ENCODE measurements around the gene ZNF407. TPM values are rescaled to one million over a fixed set of nuclear protein-coding genes. Genes with fewer than 3 reads are reported as not detected.
A peak's percentile ranks its signal among the peaks of the same experiment; 100 is the strongest.

ZNF407 gene
- total RNA-seq, 1 donor from 2014 or later = 15.1 TPM

DNA sequence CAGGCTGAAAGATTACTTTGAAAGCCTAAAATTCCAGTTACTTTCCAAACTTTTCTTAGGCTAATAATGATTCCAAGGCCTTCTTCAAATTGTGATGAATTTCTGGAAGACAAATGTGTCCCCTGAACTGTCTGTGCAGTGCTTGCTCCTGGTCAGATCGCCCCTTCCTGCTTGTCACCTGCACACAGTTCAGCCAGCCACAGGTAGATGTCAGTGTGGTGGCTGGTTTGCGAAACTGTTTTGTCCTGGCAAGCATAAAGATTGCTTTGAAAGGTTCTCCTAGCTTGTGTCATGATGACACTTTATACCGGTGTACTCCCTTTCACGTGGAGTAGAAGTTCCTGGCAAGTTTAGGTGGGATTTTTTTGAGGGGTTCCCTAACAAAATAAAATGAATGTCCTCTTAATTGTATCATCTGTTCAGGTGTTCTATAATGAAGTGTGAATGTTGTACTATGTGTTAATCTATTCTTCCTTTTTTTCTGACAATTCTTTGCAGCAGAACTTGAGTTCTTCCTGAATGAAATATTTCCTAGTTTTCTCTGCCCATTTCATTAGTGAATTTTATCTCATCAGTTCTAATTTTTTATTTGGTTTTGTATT is 298.8 kb downstream of the ZNF407 start:
- Histone ChIP-seq H3K9ac (ENCODE audit: low read depth in 1 of 3, low read length in 3 of 3) (peak overlapping the region in 1 of 3 donors; percentile 19), H3K36me3 (ENCODE audit: control insufficient read depth in 3 of 3, insufficient read depth in 3 of 3, low read length in 3 of 3) (no peaks in the 10 kb centered on the region), H3K4me3 (ENCODE audit: low read length in 3 of 3) (no peak overlapping the region), H3K27ac (ENCODE audit: low read depth, low read length) (no peak overlapping the region), H3K9me3 (ENCODE audit: control insufficient read depth in 3 of 3, low read length in 3 of 3) (no peaks in the 10 kb centered on the region), H3K4me1 (ENCODE audit: control insufficient read depth in 3 of 3, insufficient read depth in 3 of 3, low read length in 3 of 3) (peaks cover 0 to 4% (median 0%) of the 10 kb centered on the region in 3 donors), H3K27me3 (ENCODE audit: control insufficient read depth in 3 of 3, insufficient read depth in 3 of 3, low read length in 3 of 3) (no peaks in the 10 kb centered on the region)

DNA sequence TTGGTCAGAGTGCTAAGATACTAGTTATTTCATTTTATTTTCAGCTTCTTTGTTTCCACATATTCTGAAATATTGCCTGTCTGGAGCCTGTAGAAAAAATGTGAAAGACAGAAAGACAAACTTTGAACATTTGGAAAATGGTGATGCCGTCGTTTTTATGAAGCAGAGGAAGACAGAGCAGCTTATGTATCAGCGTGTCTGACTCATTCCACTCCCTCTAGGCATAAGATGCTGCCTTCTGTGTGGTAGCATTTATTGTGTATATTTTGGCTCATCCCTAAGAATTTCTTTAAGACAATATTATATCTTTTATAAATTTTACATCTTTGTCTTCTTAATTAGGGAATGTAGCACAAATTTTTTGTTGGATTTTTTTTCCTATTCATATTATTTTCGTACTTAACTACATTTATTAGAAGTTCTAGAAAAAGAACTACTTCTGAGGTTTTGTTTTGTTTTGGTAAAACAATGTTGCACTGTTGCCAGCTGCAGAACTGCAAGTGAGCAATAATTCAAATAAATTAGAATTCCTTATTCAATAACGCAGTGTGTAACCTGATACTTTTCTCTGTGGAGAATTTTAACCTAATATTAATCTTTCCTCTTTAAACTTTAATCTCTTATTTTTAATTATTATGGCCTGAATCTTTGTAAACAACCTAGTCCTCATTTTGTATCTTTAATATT is 300.4 kb downstream of the ZNF407 start:
- Histone ChIP-seq H3K9ac (ENCODE audit: low read depth in 1 of 3, low read length in 3 of 3) (no peak overlapping the region), H3K4me3 (ENCODE audit: low read length in 3 of 3) (no peak overlapping the region), H3K9me3 (ENCODE audit: control insufficient read depth in 3 of 3, low read length in 3 of 3) (no peaks in the 10 kb centered on the region), H3K27ac (ENCODE audit: low read depth, low read length) (no peak overlapping the region), H3K4me1 (ENCODE audit: control insufficient read depth in 3 of 3, insufficient read depth in 3 of 3, low read length in 3 of 3) (peaks cover 0 to 4% (median 0%) of the 10 kb centered on the region in 3 donors), H3K36me3 (ENCODE audit: control insufficient read depth in 3 of 3, insufficient read depth in 3 of 3, low read length in 3 of 3) (no peaks in the 10 kb centered on the region), H3K27me3 (ENCODE audit: control insufficient read depth in 3 of 3, insufficient read depth in 3 of 3, low read length in 3 of 3) (no peaks in the 10 kb centered on the region)

DNA sequence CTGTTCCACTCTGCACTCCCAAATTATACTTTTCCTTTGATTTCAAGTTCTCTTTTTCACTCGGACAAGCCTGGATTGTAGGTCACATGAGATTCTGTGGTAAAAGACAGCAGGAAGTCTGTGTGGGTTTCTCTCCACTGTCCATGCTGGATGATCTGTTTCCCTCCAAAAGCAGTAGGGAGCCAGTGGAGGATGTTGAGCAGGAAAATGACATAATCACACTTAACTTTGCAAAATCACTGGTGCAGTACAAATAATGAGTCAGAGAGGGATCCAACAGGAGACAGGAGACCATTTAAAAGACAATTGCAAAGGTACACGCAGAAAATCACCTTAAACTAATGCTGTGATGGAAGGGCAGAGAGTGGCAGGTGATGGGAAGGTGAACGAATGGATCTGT is 301.3 kb downstream of the ZNF407 start:
- Histone ChIP-seq H3K27me3 (ENCODE audit: control insufficient read depth in 3 of 3, insufficient read depth in 3 of 3, low read length in 3 of 3) (no peaks in the 10 kb centered on the region), H3K4me1 (ENCODE audit: control insufficient read depth in 3 of 3, insufficient read depth in 3 of 3, low read length in 3 of 3) (peaks cover 0 to 4% (median 0%) of the 10 kb centered on the region in 3 donors), H3K4me3 (ENCODE audit: low read length in 3 of 3) (no peak overlapping the region), H3K9me3 (ENCODE audit: control insufficient read depth in 3 of 3, low read length in 3 of 3) (no peaks in the 10 kb centered on the region), H3K27ac (ENCODE audit: low read depth, low read length) (no peak overlapping the region), H3K36me3 (ENCODE audit: control insufficient read depth in 3 of 3, insufficient read depth in 3 of 3, low read length in 3 of 3) (no peaks in the 10 kb centered on the region), H3K9ac (ENCODE audit: low read depth in 1 of 3, low read length in 3 of 3) (no peak overlapping the region)

DNA sequence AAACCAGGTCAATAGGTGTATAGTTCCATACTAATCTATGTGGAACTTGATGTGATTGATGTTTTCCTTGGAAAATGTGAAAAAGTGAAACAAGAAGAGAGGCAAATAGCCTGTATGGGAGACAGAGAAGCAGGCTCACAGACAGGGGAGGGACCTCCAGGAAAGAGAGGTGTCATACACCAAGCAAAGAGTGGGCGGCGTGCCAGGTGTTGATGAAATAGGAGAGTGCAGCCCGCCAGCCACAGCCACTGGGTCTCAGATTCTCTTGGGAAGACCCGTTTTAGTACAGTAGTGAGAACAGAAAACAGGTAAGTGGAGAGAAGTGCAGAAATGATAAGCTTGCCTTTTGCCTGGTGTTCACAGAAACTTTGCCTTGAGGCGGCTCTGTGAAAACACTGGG is 301.9 kb downstream of the ZNF407 start:
- Histone ChIP-seq H3K36me3 (ENCODE audit: control insufficient read depth in 3 of 3, insufficient read depth in 3 of 3, low read length in 3 of 3) (no peaks in the 10 kb centered on the region), H3K27me3 (ENCODE audit: control insufficient read depth in 3 of 3, insufficient read depth in 3 of 3, low read length in 3 of 3) (no peaks in the 10 kb centered on the region), H3K9ac (ENCODE audit: low read depth in 1 of 3, low read length in 3 of 3) (no peak overlapping the region), H3K4me1 (ENCODE audit: control insufficient read depth in 3 of 3, insufficient read depth in 3 of 3, low read length in 3 of 3) (peaks cover 0 to 4% (median 0%) of the 10 kb centered on the region in 3 donors), H3K9me3 (ENCODE audit: control insufficient read depth in 3 of 3, low read length in 3 of 3) (no peaks in the 10 kb centered on the region), H3K4me3 (ENCODE audit: low read length in 3 of 3) (no peak overlapping the region), H3K27ac (ENCODE audit: low read depth, low read length) (no peak overlapping the region)

DNA sequence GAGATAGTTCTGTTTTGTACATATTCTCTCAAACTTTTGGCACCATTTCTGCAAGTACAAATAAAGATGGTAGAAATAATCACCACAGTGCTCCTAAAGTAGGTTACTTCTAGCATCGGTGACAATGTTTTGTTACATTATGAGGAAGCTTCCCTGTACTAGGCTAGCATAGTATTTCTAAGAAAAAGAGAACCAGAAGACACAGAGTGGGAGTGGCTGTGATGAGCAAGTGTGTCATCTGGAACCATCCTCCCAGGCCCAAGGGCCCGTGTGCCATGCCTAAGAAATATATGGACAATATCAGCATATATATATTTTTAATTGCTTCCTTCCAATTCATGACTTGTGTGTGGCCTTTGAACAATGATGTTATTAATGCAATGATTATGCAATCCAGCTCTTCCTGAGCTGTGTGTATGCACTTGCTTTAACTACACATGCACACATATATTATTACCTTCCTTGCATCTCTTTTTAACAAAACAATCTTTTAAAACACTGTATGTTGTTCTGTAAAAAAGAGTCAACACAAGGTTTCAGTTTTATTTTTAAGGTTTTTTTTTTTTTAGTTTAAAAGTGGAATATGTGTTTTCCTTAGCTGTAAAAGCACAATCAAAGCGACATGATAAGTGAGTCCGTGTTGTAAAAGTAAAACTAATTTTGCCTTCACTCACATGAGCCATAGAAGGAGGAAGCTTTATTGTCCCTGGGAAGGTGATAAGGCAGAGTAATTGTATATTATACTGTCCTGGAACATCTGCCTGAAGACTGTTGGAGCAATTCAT is 303.9 kb downstream of the ZNF407 start:
- no peak overlapping the region for H3K4me3 ChIP-seq (ENCODE audit: low read length in 3 of 3)
- peaks cover 0 to 4% (median 0%) of the 10 kb centered on the region in 3 donors for H3K4me1 ChIP-seq (ENCODE audit: control insufficient read depth in 3 of 3, insufficient read depth in 3 of 3, low read length in 3 of 3)
- H3K9ac ChIP-seq (ENCODE audit: low read depth in 1 of 3, low read length in 3 of 3) = no peak overlapping the region
- H3K36me3 ChIP-seq (ENCODE audit: control insufficient read depth in 3 of 3, insufficient read depth in 3 of 3, low read length in 3 of 3) = peaks cover 0 to 2% (median 0%) of the 10 kb centered on the region in 3 donors
- H3K27me3 ChIP-seq (ENCODE audit: control insufficient read depth in 3 of 3, insufficient read depth in 3 of 3, low read length in 3 of 3) = no peaks in the 10 kb centered on the region
- no peak overlapping the region for H3K27ac ChIP-seq (ENCODE audit: low read depth, low read length)
- no peaks in the 10 kb centered on the region for H3K9me3 ChIP-seq (ENCODE audit: control insufficient read depth in 3 of 3, low read length in 3 of 3)

DNA sequence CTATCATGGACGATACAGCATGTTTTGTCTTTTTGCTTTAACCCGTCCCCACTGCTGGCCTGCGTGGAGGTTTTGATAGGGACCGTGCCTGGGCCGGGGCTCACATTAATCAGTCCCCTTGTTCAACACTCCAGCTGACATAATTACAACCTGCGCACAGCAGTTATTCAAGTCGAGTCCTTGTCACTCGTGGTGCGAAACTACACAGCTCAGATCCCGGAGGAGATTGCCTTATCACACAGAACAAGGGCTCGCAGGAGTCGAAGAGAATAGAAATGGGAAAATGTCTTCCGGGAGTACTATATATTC is 304.4 kb downstream of the ZNF407 start:
- Histone ChIP-seq H3K4me3 (ENCODE audit: low read length in 3 of 3) (no peak overlapping the region), H3K36me3 (ENCODE audit: control insufficient read depth in 3 of 3, insufficient read depth in 3 of 3, low read length in 3 of 3) (peaks cover 0 to 2% (median 0%) of the 10 kb centered on the region in 3 donors), H3K9ac (ENCODE audit: low read depth in 1 of 3, low read length in 3 of 3) (no peak overlapping the region), H3K9me3 (ENCODE audit: control insufficient read depth in 3 of 3, low read length in 3 of 3) (no peaks in the 10 kb centered on the region), H3K27me3 (ENCODE audit: control insufficient read depth in 3 of 3, insufficient read depth in 3 of 3, low read length in 3 of 3) (no peaks in the 10 kb centered on the region), H3K27ac (ENCODE audit: low read depth, low read length) (no peak overlapping the region), H3K4me1 (ENCODE audit: control insufficient read depth in 3 of 3, insufficient read depth in 3 of 3, low read length in 3 of 3) (peaks cover 0 to 4% (median 0%) of the 10 kb centered on the region in 3 donors)

DNA sequence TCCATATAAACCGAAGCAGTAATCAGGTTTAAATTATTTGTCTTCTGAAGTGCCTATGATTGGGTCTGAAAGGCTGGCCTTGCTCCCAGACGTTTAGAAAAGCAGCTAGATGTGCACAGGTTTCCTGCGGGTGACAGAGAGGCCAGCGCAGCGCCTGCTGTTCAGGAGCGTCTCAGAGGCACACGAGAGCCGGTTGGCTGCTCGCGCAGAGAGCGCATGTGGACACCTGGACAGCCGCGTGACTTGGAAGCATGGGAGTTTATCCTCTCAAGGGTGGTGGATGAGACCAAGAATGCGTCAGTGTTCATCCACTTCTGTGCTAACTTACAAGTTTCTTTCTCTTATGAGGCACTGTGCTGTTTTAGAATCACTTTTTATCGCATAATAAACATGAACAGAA is 307.6 kb downstream of the ZNF407 start:
- no peaks in the 10 kb centered on the region for H3K27me3 ChIP-seq (ENCODE audit: control insufficient read depth in 3 of 3, insufficient read depth in 3 of 3, low read length in 3 of 3)
- H3K9ac ChIP-seq (ENCODE audit: low read depth in 1 of 3, low read length in 3 of 3) = no peak overlapping the region
- peaks cover 0 to 2% (median 0%) of the 10 kb centered on the region in 3 donors for H3K36me3 ChIP-seq (ENCODE audit: control insufficient read depth in 3 of 3, insufficient read depth in 3 of 3, low read length in 3 of 3)
- no peaks in the 10 kb centered on the region for H3K4me1 ChIP-seq (ENCODE audit: control insufficient read depth in 3 of 3, insufficient read depth in 3 of 3, low read length in 3 of 3)
- H3K27ac ChIP-seq (ENCODE audit: low read depth, low read length) = no peak overlapping the region
- no peaks in the 10 kb centered on the region for H3K9me3 ChIP-seq (ENCODE audit: control insufficient read depth in 3 of 3, low read length in 3 of 3)
- no peak overlapping the region for H3K4me3 ChIP-seq (ENCODE audit: low read length in 3 of 3)

DNA sequence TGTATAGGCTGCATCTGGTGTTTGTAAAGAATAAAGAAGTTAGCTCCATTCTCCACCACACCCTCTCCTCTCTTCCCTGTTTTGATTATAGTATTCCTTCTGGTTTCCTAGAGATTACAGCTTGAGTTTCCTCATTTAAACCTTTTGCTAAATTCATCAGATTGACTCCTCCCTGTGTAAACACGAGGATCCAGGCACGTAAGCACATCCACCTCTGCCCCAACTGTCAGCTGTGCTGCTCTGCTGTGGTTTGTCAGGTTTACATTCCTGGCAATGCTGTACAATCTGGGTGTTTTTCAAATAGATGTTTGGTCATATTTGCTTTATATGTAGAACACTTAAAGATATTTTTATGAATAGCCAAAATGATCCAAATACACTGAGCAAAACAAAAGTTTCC is 308.5 kb downstream of the ZNF407 start:
- peaks cover 0 to 2% (median 0%) of the 10 kb centered on the region in 3 donors for H3K36me3 ChIP-seq (ENCODE audit: control insufficient read depth in 3 of 3, insufficient read depth in 3 of 3, low read length in 3 of 3)
- no peak overlapping the region for H3K27ac ChIP-seq (ENCODE audit: low read depth, low read length)
- H3K9me3 ChIP-seq (ENCODE audit: control insufficient read depth in 3 of 3, low read length in 3 of 3) = no peaks in the 10 kb centered on the region
- no peak overlapping the region for H3K4me3 ChIP-seq (ENCODE audit: low read length in 3 of 3)
- no peaks in the 10 kb centered on the region for H3K27me3 ChIP-seq (ENCODE audit: control insufficient read depth in 3 of 3, insufficient read depth in 3 of 3, low read length in 3 of 3)
- H3K9ac ChIP-seq (ENCODE audit: low read depth in 1 of 3, low read length in 3 of 3) = no peak overlapping the region
- H3K4me1 ChIP-seq (ENCODE audit: control insufficient read depth in 3 of 3, insufficient read depth in 3 of 3, low read length in 3 of 3) = no peaks in the 10 kb centered on the region

DNA sequence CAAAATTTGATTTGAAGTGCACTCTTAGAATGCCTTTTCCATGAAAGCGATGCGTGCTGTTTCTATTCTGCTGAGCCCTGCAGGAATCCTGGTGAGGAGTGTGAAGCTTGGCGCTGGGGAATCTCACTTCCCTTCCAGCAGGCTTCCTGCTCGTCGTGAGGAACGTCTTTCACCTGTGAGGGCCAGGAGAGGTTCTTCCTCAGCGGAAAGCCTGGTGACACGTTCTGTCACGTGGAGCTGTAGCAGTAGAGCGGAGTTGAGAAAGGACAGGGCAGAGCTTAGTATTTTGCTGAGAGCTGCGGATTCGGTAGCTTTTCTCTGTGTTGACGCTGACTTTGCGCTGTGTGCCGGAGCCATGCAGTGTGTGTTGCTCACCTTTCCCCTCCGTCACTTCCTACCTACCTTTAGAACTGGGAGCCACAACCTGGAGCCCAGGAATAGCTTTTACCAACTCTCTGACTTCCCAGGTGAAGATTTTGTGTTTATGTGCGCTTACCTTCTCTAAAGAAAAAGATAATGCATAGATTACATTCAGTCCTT is 316.5 kb downstream of the ZNF407 start:
- Histone ChIP-seq H3K27me3 (ENCODE audit: control insufficient read depth in 3 of 3, insufficient read depth in 3 of 3, low read length in 3 of 3) (no peaks in the 10 kb centered on the region), H3K27ac (ENCODE audit: low read depth, low read length) (no peak overlapping the region), H3K36me3 (ENCODE audit: control insufficient read depth in 3 of 3, insufficient read depth in 3 of 3, low read length in 3 of 3) (no peaks in the 10 kb centered on the region), H3K4me3 (ENCODE audit: low read length in 3 of 3) (no peak overlapping the region), H3K4me1 (ENCODE audit: control insufficient read depth in 3 of 3, insufficient read depth in 3 of 3, low read length in 3 of 3) (no peaks in the 10 kb centered on the region), H3K9ac (ENCODE audit: low read depth in 1 of 3, low read length in 3 of 3) (no peak overlapping the region), H3K9me3 (ENCODE audit: control insufficient read depth in 3 of 3, low read length in 3 of 3) (no peaks in the 10 kb centered on the region)

DNA sequence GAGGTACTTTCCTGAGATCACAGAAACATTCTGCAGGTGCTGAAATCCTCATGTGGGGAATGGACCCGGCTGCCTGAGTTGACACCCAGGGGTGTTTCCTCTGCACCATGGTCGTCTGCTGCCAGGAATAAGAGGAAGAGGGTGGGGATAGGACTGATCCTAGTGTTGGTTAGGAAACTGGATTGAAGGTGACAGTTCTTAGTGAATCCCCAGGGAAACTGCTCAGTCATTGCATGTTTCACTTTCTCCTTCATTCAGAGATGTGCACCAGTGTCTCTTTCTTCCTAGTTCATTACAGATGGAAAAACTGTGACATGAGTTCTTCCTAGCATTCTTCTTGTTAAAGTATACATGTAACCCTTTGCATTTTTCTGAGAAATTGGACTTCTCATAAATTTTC is 317.0 kb downstream of the ZNF407 start:
- H3K4me1 ChIP-seq (ENCODE audit: control insufficient read depth in 3 of 3, insufficient read depth in 3 of 3, low read length in 3 of 3) = no peaks in the 10 kb centered on the region
- H3K9ac ChIP-seq (ENCODE audit: low read depth in 1 of 3, low read length in 3 of 3) = no peak overlapping the region
- no peak overlapping the region for H3K27ac ChIP-seq (ENCODE audit: low read depth, low read length)
- no peaks in the 10 kb centered on the region for H3K27me3 ChIP-seq (ENCODE audit: control insufficient read depth in 3 of 3, insufficient read depth in 3 of 3, low read length in 3 of 3)
- no peaks in the 10 kb centered on the region for H3K36me3 ChIP-seq (ENCODE audit: control insufficient read depth in 3 of 3, insufficient read depth in 3 of 3, low read length in 3 of 3)
- H3K9me3 ChIP-seq (ENCODE audit: control insufficient read depth in 3 of 3, low read length in 3 of 3) = no peaks in the 10 kb centered on the region
- no peak overlapping the region for H3K4me3 ChIP-seq (ENCODE audit: low read length in 3 of 3)

Data from skeletal muscle tissue (tissue), 4 donors.